Hematopoietic multipotent progenitor cell treated with erythropoietin and hydrocortisone succinate and interleukin-3 and kit ligand, for 8 days (in vitro differentiated cells): ENCODE data around the gene HSPA8.

Source experiments
- DNase-seq: peaks from one replicate; pipeline ENCODE4 v3.0.0-alpha.2; 2015

The HSPA8 gene

DNA sequence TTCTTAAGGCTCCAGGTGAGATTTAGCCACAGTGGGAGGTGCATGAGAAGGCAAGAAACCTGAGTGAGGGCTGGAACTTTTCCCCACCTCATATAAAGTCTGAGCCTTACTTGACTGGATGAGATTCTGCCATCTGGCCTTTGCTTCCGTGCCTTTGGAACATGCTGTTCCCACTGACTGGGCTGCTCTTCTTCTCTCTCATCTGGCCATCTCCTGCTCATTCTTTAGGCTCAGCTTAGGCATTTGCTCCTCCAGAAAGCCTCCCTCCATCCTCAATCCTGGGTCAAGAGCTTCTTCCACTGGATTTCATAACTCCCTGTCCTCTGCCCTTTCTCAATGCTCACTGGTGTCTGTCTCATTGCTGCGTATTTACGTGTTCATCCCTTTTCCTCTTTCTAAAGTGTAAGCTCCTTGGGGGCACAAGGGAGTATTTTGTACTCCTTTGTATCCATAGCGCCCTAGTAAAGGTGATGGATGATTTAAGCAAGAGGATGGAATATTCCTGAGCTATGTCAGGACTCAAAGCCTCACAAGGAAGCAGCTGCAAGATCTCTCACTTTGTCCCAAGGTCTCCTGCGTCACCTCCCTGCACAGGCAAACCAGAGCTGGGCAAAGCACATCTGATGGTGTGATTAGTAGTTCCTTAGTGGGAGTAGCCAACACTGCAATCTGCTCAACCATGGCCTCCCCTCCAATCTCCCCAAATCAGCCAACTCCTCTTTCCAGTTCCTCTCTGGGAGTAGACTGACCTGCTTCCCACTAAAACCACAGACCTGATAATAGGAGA, 15.3 kb downstream of the HSPA8 start:
- no peak for DNase-seq

DNA sequence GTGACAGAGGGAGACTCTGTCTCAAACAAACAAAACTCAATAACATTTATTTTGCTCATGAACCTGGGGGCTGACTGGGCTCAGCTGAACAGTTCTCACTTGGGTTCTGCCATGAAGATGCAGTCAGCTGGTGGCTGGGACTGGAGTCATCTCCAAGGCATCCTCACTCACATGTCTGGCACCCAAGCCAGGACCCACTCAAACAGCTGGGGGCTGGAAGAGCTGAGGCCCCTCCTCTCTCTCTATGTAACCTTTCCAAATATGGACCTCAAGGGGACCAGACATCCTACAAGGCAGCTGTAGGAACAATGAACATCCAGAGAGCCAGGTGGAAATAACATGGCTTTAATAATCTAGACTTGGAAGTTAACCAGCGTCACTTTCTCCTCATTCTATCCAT, 16.8 kb downstream of the HSPA8 start:
- no peak for DNase-seq

DNA sequence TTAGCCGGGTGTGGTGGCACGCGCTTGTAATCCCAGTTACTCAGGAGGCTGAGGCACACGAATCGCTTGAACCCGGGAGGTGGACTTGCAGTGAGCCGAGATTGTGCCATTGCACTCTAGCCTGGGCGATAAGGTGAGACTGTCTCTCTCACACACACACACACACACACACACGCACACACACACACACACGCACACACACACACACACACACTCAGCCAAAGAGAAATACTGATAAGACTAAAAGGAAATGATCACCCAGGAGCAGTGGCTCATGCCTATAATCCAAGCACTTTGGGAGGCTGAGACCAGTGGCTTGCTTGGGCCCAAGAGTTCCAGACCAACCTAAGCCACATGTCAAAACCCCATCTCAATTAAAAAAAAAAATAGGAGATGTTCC, 20.8 kb downstream of the HSPA8 start:
- no peak for DNase-seq

DNA sequence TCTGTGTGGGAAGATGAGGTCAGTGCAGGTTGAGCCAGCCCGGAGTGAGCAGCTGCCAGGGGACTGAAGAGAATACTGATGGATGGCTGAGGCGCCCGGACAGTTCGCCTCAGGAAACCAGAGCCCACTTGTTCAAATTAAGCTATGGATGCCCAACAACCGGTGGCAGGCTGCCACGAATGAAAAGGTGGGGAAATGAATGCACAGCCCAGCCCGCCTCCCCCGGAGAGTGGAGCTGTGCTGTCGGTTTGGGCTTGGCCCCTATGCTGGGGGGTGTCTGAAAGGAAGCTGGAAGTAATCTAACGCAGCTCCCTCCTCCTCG, 21.9 kb downstream of the HSPA8 start:
- DNase-seq: no peak

DNA sequence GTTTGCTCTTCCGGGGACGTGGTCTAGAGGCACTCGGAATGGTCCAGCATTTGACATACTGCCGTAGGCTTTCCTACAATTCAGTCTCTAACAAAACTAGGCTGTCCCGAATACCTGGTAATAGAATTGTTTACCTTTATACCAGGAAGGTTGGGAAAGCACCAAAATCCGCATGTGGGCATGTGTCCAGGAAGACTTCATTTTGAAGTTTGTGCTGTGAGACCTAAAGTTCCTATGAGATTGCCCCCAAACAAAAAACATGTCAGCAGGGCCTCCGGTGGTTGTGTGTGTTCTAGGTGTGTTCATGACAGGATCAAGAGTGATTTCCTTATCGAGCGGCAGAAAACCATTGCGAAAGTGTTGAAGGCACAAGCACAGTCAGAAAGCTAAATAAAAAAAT, 26.1 kb downstream of the HSPA8 start:
- DNase-seq: no peak

DNA sequence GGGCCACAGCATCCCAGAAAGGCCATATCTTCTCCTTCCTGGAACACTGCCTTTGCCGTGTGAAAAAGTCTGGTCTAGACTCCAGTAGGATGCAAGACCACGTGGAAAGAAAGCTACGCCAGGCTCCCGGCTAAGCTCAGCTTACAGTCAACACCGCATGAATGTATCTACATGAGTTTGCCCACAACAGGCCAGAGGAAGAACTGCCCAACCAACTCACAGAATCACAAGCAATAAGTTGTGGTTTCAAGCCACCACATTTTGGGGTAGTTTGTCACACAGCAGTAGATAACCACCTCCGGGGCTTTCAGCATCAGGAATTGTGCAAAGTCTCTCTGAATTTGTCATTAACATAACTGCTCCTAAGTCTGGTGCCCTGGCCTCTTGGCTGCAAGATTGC, 27.3 kb downstream of the HSPA8 start:
- DNase-seq: peak; percentile 28

DNA sequence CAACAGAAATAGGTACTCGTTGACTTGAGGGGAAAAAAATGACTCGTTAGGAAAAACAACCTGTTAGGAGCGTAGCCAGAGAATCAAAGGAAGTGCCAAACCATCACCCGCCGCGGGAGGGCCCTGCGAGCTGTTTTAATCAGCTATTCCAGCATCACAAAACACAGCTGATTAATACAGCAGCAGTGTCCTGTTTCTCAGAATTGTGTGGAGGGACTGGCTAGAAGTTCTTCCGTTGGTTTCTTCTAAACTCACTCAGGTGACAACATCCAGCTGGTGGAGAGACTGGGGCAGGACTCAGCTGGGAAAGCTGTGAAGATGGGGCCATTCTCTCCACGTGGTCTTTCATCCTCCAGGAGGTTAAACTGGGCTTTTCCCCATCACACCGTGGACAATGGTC, 28.0 kb downstream of the HSPA8 start:
- no peak for DNase-seq

DNA sequence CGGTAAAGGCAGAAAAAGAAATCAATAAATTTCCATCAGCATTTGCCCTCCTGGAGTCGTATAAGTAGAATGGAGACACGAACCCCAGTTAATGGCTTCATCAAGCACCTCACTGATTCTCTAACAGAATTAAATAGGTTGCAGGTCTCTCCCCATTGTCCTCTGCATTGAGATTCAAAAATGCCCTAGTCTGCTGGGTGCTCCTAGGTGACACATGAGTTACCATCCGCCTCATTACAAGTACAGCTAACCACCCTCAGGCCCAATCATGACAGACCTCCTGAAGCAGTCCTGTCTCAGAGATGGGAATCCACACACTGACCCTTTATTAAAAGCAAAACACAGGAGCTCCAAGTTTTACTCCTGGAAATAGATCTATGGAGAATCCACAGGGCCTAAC, 31.4 kb downstream of the HSPA8 start:
- no peak for DNase-seq

DNA sequence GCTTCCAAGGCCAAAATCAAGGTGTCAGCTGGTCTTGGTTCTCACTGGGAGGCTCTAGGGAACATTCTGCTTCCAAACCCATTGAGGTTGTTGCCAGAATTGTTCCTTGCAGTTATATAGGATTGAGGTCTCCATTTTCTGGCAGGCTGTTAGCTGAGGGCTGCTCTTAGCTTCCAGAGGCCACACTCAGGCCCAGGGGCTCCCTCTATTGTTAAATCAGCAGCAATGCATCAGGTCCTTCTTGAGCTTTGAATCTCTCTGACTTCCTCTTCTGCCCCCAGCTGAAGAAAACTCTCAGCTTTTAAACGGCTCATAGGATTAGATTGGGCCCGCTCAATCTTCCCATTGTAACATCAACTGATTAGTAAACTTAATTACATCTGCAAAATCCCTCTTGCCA, 41.0 kb downstream of the HSPA8 start:
- peak; percentile 43 for DNase-seq

DNA sequence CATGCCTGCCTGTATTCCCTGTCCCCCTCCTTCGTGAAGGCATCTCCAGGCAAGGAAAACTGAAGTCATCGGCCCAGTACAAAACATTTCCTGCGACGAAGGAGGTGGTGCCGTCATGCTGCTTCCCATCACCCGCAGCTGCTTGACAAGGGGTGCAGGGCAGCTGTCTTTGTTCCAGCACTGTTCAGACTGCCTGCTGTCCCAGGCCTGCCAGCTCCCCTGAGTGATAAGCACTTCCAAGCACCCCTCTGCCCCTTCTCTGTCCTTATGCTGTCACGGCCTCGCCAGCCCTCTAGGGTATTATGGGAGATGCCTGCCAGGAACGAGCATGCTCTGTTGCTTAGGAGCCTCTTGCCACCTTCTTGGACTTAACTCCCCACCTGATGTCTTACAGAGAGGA, 43.2 kb downstream of the HSPA8 start:
- no peak for DNase-seq

DNA sequence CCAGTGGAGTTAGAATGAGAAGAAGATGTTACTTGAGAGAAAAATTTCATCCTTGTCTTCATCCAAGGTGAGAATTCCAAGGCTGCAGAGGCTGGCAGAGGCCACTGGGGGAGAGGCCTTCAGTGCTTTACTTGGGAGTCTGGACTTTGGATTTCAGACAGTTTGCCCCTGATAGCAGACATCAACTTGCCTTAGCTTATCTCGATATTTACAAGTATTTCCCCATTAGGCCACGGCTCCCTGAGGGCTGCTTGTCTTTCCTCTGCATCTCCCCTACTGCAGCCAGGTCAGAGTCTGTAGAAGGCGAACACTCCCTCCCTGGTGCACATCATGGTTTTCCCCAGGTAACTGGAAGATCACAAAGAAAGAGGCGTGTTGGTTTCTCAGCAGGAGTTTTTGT, 50.4 kb downstream of the HSPA8 start:
- no peak for DNase-seq
